NCI-H69 (cell line): Measurements from ENCODE around the gene TBC1D23.
"Not testable (repeated sequence)": the region's sequence is repeated elsewhere in the genome, so short reads cannot be mapped to it uniquely, and the experiment has no call there.

ENCODE experiments used
- DNase-seq: peaks from one replicate; lab custom pipeline; 2025; lab: John Stamatoyannopoulos, UW

The TBC1D23 gene

GRCh38 chr3:100351770-100352169 lies 91.0 kb downstream of the TBC1D23 start:
- not testable (repeated sequence) for DNase-seq

- DNase-seq = no peak
Measured at GRCh38 chr3:100352296-100353231, 91.8 kb downstream of the TBC1D23 start.

GRCh38 chr3:100354850-100355249 lies 94.1 kb downstream of the TBC1D23 start:
- no peak for DNase-seq

- no peak for DNase-seq
Measured at GRCh38 chr3:100358413-100358812, 97.6 kb downstream of the TBC1D23 start.

GRCh38 chr3:100359035-100359434 lies 98.2 kb downstream of the TBC1D23 start:
- DNase-seq = no peak

- DNase-seq = no peak
Measured at GRCh38 chr3:100360757-100361496, 100.1 kb downstream of the TBC1D23 start.

GRCh38 chr3:100361897-100362296 lies 101.1 kb downstream of the TBC1D23 start:
- no peak for DNase-seq

- no peak for DNase-seq
Measured at GRCh38 chr3:100364421-100364820, 103.6 kb downstream of the TBC1D23 start.

GRCh38 chr3:100366424-100366823 lies 105.6 kb downstream of the TBC1D23 start:
- DNase-seq = no peak

GRCh38 chr3:100368441-100368840 lies 107.6 kb downstream of the TBC1D23 start:
- no peak for DNase-seq

GRCh38 chr3:100370756-100371155 lies 110.0 kb downstream of the TBC1D23 start:
- no peak for DNase-seq

- DNase-seq = no peak
Measured at GRCh38 chr3:100374521-100374920, 113.7 kb downstream of the TBC1D23 start.
